HT-29 (cell line): ENCODE measurements around the gene PKNOX2. TPM values are rescaled to one million over a fixed set of nuclear protein-coding genes. Genes with fewer than 3 reads are reported as not detected.
A peak's percentile ranks its signal among the peaks of the same experiment; 100 is the strongest.

Experiments
- DNase-seq: peaks from one replicate; pipeline ENCODE4 v3.0.0-alpha.2; 2015; ENCODE audit warnings: low spot score
- total RNA-seq: library from RNA; depleted of rRNA; stranded (reverse); fragments of >200 nt; shearing (Covaris generic); gene quantifications from 2 replicates; pipeline ENCODE4 v1.2.3, GENCODE V29; 2014

The PKNOX2 gene
- total RNA-seq, 1 experiment from 2014 or later: not detected

DNA sequence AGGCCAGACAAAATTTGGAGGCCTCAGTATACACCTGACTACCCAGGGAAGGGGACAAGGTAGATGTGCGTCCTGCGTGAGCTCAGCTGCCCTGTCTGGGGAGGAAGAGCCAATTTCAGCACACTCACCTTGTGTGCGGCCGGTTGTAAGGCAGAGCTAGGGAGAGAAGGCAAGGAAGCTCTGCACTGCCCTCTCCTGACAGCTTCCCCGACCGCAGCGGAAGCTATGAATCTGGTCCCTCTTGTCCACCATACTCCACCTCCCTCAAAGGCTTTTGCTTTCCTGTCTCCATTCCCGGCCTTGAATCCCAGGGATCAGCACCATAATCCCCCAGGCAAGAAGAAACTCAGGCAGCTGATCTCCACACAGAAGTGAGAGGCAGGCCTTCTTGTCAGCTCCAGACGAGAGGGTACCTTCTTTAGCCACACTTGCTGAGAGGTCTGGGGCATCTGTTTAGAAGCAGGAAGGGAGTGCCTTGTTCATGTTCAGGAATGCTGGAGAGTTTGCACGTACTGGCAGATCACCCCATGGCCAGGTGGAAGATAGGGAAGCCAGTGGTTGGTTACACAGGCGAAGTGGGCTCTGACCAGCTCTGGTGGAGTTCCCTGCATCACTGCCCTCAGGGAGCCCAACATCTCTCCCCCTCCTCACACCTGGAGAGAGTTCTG, 269.0 kb downstream of the PKNOX2 start:
- peak; percentile 61 for DNase-seq

DNA sequence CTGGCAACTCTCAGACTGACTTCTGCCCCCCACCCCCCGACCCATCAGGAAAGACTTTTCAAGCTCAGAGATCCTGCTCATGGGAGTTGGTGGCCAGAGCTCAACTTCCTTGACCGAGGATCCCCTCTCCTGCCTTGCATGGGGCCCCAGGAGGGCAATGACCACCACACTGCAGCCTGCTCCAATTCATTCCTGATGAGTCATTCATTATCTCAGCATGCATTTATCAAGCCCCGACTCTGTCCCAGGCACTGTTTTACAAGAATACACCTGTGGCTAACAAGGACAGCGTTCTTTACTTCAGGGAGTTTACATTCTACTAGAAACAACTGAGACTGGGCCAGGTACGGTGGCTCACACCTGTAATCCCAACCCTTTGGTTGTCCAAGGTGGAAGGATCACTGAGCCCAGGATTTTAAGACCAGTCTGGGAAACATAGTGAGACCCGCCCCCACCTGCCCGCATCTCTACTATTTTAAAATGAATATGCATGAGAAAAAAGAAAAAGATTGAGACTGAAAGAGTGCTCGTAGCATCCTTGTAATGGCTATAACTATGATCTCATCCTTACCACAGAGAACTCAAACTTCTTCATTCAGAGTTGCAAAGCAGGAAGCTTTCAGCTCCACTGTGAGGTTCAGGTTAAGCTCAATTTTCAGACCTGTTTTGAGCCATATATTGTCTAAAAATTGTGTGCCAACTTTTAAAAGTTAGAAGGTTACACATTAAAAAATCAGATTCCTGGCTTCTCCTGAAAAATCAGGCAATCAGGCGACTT, 271.1 kb downstream of the PKNOX2 start:
- no peak for DNase-seq

DNA sequence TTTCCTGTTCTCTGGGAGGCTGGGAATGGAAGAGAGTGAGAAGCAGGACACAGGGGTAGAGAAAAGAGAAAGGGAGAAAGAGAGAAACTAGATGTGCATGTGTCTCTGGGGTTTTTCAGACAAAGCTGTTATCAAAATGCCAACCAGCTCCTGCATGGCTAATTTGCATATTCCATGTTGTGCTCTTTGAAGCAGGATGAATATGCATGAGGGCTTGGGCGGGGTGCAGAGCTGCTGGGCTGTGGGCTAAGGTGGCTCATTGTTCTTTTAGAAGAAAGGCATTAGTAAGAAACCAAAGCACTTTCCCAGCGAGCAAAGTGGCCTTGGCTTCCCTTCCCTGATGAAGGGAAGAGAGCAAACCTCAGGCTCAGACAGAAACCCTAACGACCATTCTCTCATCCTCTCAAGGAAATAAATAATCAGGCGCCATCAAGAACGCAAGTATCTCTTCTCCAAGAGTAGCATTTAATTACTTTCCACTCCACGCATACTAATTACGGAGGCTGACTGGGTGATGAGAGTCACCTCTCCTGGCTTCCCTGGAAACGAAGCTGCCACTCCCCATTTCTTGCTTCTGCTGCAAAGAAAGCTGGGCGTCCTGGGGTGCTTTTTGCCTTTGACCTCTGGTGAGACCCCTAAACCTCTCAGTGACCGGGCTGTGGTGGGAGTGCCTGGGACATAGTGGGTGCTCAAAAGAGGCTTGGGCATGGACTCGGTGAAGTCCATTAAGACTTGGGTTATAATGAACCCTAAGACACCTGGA, 277.3 kb downstream of the PKNOX2 start:
- no peak for DNase-seq

DNA sequence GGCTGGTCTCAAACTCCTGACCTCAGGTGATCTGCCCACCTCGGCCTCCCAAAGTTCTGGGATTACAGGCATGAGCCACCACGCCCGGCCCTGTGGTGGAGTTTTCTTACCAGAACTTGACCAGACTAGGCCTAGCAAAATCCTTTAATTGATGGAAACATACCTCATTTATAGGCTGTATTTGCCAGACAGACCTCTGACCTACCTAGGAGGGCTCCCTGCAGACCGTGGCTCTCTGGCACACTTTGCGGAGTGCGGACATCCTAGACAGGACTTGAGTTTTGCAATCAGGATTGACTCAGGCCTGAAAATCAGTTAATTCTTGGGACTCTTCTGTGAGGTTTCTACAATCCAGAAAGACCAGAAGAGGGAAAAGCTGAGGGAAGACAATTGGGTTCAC, 278.4 kb downstream of the PKNOX2 start:
- no peak for DNase-seq

DNA sequence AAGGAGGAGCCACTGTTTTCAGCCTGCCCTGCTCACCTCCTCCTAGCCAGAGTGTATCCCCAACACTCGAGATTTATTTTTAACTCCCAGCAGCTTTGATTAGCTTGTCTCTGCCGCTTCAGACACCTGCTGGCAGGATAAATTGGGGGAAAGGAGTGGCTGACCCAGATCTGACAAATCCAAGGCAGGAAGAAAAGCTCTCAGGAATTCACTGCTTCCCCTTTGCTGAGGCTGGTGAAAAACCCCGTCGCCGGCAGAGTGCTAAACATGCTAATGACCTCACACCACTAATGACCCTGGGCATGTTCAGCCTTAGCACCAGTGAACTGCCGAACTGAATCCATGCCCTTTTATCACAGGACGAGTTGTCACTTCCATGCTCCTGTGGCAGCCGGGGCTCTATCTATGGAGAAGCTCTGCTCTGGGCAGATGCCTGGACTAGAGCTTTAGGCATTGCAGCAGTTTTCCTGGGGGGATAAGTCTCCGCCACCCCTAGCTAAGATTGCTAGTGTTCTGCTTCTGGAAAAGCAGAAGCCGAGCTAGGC, 279.3 kb downstream of the PKNOX2 start:
- no peak for DNase-seq

DNA sequence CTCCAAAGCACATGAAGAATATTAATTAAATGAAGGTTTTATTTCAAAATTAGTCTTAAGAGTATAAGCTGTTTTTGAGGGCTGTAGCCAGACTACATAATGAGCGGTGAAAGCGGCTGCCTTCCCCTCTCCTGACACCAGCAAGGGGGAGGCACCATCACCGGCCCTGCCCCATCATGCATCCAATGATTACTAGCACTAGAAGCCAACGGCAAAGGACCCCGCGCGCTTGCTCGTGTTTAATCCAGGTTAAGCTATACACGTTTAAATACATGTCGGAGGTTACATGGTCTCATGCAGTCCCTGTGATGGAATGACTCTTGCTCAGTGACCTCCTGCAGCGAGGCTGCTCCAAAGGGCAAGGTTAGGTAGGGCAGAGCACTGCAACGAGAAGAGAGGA, 281.2 kb downstream of the PKNOX2 start:
- DNase-seq: no peak

DNA sequence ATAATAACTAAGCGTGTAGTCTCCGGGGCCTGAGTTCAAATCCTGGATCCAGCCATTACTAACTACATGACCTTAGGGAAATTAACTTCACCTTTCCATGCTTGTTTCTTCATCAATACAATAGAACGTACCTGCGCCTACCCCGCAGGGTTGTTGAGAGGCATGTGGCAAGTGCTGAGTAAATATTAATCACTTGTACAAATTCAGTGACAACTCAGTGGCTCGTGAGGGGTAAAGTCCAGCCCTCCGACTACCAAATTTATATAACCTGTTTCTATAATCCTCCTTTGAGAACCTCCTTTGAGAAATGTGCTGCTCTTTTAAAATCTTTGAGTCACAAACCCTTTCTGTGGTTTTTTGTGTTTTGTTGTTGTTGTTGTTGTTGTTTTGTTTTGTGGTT, 281.7 kb downstream of the PKNOX2 start:
- no peak for DNase-seq

DNA sequence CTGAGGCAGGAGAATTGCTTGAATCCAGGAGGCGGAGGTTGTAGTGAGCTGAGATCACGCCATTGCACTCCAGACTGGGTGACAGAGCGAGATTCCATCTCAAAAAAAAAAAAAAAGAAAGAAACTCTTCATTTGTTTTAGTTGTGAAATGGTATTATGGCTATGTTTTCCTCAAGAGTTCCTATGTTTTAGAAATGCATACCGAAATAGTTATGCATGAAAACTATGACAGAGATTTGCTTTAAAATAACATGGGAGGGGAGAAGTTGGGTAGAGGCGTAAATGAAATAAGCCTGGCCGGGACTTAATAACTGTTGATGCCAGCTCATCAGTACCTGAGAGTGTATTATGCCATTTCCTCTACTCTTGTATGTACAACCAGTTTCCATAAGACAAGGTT, 283.2 kb downstream of the PKNOX2 start:
- DNase-seq: no peak

DNA sequence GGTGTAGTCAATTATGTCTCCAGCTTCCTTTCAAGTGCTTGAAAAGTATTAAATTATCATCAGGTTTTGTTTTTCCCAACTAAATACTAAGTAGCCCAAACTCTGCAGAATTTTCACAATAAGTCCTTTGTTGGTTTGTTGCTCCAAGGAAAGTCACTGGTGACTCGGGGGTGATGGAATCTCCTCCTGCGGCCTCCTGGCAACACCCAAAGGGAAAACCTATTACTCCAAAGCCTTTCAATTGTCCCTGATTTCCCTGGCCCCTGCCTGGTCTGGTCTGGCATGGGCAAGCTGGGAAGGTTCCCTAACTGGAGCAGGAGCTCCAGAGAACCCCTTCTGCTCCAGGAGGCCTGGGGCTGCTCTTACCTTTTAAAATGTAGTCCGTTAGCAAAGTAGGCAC, 283.6 kb downstream of the PKNOX2 start:
- DNase-seq: no peak

DNA sequence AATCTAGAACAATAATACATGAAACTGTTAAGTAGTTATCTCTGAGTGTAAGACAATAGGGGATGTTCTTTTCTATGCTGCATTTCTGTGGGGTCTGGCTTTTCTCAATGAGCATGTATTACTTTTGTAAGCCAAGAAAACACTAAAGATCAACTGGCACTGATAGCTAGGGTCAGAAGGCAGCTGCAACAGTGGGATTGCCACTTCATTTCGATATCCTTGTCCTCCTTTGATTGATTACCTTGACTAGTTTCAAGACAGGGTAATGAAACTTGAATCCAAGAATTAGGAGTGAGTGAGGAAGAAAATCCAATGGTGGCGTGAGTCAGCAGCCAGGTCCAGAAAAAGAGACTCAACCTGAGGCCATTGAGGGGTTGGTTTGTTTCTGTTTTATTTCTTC, 285.0 kb downstream of the PKNOX2 start:
- DNase-seq: no peak

DNA sequence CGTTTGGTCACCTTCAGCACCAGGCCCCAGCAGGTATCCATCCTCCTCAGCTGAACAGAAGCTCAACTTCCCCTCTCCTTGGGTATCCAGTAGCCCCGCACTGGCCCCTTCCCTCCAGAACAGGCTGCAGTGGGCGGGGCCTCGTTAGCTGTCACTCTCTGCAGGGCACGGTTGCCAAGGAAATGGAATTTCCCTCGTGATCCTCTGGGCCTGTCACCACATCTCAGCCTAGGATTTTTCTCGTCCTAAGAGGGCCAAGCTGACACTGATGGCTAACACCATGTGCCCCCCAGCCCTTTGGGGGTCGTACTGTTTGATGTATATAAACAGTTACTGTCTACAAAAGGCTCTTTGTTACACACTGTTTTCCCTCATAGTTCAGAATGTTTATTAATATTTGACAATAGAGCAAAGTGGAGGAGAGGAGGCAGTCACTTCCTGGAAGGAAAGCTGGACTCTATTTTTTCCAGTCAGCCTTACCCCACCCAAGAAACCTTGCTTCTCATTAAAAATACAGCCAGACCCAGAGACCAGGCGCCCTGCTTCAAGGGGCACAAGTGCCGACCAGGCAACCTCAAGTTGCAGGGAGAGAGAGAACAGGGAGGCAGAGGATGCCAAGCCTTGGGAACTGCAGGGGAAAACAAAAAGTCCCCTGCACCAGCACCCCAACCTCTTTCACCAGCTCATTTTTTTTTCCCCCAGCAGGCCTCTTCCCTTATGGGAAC, 287.0 kb downstream of the PKNOX2 start:
- DNase-seq: no peak

DNA sequence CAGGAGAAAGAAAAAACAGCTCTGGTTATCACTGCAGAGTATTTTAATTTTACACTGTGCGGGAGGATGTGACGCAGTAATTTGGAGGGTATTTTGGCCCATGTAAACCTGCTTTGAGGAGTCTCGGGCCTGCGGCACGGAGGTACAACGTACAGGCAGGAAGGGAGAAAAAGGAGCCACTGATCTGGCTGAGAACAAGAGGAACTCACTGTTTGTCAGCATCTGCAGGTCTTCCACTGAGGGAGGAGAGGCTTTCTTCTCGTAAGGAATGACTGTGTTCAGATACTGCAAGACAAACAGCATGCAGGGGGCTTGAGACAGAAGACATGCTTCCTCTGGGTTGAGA, 287.5 kb downstream of the PKNOX2 start:
- no peak for DNase-seq

DNA sequence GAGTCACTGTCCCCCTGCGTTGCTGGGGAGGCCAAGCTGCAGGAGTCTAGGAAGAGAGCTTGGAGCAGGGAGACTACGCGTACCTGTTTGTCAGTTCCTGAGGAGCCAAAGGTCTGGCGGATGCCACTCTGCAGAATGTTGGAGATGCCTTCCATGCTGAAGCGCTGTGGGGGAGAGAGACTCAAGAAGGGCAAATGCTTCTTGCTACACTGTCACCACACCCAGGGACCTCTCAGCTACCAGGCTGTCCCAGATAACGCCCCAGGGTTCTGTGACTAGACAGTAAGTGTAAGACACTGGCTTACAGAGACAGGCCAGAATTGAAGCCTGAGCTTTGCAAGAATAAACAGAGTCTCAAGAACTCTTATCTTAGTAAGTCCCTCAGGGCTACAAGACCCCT, 289.5 kb downstream of the PKNOX2 start:
- no peak for DNase-seq

DNA sequence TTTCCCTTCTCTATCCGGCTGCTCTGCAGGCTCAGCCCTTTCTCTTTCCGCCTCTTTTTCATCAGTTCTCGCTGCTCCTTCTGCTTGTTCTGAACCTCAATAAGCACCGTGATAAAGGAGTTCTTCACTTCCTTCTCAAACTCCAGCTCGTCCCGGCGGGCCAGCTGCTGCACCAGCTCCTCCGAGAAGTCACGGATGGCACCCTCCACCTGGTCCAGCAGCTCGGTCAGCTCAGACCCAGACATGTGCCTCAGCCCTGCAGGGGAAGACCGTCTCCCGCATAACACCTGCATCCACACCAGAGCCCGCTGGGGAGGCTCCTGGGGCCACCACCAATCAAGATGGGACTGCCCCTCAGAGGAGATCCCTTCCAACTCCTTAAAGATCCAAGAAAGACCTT, 291.3 kb downstream of the PKNOX2 start:
- DNase-seq: no peak

DNA sequence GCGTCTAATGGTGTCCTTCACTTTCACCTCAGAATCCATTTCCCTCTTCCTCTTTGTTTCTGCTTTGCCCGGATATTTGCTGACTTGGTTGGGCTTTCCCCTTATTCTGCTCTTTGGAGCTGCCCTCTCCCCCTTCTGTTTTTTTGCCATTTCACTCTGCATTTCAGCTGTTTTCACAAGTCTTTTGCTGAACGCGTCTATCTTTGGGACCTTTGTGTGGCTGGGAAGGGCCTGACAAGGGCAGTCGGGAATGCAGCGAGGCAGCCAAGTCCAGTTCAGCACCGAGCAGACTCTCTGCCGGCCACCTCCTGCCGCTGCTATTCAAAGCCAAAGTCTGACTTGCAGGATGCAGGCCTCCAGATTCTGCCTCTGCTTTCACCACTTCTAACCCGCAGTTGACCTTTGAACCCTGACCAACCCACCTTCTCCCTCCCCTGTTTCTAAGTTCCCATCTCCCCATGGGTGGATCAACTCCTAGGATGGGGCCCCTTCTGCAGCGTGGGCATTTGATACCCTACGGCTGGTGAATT, 293.3 kb downstream of the PKNOX2 start:
- DNase-seq: no peak

DNA sequence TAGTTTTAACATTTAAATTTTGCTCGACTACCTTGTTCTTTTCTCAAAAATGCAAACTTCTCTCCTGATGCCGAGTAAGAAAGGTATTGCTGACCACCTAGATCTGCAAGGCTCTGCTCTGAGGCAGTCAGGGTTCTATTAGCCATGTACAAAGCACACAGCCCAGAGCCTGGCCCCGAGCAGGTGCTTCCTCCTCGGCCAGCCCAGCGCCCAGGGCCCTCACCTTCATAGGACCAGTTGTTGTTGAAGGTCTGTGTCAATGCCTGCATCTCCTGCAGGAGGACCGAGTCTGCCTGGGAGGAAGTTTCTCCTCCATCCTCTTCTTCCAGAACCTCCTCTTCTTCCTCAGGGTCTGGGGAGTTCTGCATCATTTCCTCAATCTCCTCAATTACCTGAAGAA, 295.7 kb downstream of the PKNOX2 start:
- DNase-seq: no peak

DNA sequence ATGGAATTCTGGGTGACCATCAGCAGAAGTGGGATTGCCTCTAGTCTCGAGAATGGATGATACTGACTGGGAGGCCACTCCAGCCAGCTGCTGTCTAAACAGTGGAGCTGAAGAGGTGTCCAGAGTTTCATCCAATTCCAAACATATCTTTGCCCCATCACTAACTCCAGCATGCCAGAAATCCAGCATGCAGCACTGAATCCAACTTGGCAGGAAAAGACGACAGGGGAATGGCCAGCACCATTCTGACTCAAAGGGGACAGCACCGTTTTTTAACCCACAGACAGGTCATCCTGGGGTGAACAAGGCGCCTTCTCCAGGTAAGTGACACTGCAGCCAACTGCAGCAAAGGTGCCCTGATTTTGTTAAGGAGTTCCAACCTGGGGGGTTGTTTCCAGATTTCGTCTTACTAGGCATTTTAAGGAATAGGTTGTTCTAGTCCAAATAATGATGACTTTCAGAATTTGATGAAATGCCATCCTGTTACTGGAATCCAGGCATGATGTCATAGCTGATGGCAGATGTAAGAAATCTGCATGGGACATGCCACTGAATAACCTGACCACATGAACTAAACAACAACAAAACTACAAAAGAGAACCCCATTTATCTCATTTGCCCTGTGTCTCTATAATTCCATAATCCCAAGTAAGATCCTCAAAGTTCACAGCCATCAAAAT, 299.2 kb downstream of the PKNOX2 start:
- no peak for DNase-seq

DNA sequence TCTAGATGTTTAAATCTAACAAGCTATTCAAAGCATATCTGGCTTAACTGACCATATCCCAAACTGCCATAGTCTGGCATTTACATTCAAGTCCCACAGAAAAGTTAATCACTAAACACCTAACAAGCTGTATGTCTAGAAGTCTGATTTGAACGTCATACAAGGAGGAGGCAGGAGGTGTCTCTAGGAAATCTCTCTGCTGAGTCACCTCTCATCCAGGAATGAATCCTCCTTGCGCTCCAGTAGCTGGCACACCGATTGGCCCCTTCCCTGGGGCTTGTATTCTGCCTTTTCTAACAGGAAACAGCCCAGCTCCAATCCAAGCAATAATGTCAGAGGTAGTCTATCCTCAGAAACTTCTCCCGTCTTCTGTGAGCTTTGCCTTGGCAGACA, 299.7 kb downstream of the PKNOX2 start:
- no peak for DNase-seq

DNA sequence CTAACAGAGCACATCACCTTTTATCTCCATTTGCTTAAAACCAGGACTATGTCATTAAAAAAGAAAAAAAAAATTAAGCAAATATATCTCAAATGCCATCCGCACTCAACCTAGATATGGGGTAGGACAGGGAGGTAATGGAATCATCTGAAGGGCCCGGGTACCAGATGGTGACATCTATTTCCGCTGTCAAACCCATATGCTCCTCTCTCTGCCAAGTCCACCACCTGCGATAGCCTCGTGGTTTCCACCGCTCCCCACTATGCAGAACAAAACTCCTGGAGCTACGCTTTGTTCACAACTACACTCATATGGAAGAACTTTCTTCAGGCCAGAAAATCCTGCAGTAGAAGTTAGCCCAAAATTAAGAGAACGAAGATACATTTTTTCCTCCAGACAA, 300.1 kb downstream of the PKNOX2 start:
- no peak for DNase-seq

DNA sequence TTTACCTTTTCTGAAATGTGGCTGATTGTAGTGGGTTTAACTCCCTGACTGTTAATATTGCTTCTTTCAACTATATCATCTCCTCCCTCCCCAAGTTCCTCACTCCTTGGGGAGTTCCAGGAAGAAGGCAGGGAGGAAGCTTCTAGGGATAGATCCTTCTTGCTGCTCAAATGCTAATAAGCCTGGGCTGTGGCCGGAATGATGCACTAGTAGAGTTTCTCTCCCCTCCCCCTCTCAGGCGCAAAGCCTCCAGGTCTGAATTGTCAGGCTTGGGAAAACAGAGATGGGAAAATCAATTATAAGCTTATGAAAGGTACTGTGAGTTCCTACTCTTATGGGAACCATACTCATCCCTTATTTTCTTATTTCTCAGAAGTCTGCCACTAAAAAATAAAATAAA, 300.7 kb downstream of the PKNOX2 start:
- DNase-seq: no peak

DNA sequence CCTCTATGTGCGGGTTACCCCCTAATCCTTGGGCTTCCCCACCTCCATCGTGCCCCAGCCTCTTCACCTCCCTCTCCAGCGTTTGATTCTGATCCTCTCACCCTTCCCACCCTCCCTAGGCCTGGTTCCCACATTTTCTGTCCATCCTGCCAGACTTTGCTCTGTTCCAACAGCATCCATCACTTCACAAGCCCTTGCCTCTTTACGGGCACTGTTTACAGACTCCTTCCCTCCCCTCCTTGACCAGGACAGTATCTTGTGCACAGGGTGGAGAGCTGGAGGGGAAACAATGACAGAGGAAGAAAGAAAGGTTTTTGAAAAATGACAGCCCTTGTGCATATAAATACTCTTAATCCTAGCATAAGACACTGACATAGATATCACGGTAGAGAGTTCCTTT, 301.1 kb downstream of the PKNOX2 start:
- no peak for DNase-seq
